Suprapubic skin (tissue), 4 donors: ENCODE results near the gene GOLM1.

Experiments used
- CTCF ChIP-seq, 2 donors: fragments of 200-600 bp in 1 of 2; fragments of 450-650 bp in 1 of 2; sonication (generic) in 1 of 2; IDR thresholded peaks; one replicate each; pipeline ENCODE4 v1.5.1; 2016 to 2019; ENCODE audit warnings: antibody characterized with exemption in 2 of 2, mild to moderate bottlenecking in 1 of 2, moderate library complexity in 1 of 2
- POLR2A ChIP-seq, 2 donors: fragments of 450-650 bp; IDR thresholded peaks; one replicate each; pipeline ENCODE4 v1.6.1; 2017; ENCODE audit warnings: antibody characterized with exemption in 2 of 2, mild to moderate bottlenecking in 2 of 2, moderate library complexity in 2 of 2
- POLR2AphosphoS5 ChIP-seq, 3 donors: sonication (generic); formaldehyde crosslinking; IDR thresholded peaks; one replicate each; pipeline ENCODE4 v1.6.1; 2017; ENCODE audit warnings: antibody characterized with exemption in 3 of 3

GRCh38 chr9:86039991-86040860 is 59.1 kb downstream of the GOLM1 start:
- no peak for TF ChIP-seq CTCF (IDR thresholded peaks at IDR 0.05)
- no peak for TF ChIP-seq POLR2AphosphoS5 (IDR thresholded peaks at IDR 0.05)
- no peak for TF ChIP-seq POLR2A (IDR thresholded peaks at IDR 0.05)
